PC-3 (cell line): Measurements from ENCODE around the gene LRRC28.

ENCODE experiments used
- CTCF ChIP-seq: fragments of 300-600 bp; sonication (generic); conservative IDR thresholded peaks from 2 replicates; pipeline ENCODE4 v1.5.1; 2017; ENCODE audit warnings: antibody characterized with exemption, low read depth, mild to moderate bottlenecking, low read length
- EZH2 ChIP-seq: fragments of 300-600 bp; sonication (generic); IDR thresholded peaks from one replicate; pipeline ENCODE4 v1.6.1; 2017; ENCODE audit warnings: antibody characterized with exemption, mild to moderate bottlenecking, low read length; ENCODE audit not compliant: unreplicated experiment
- EZH2phosphoT487 ChIP-seq: fragments of 300-600 bp; sonication (generic); IDR thresholded peaks from 2 replicates; pipeline ENCODE4 v1.6.1; 2018; ENCODE audit warnings: mild to moderate bottlenecking, antibody characterized with exemption, low read length, borderline replicate concordance

- TF ChIP-seq CTCF (no peak), EZH2 (no peak), EZH2phosphoT487 (no peak)
Measured at GRCh38 chr15:99408236-99409096, 157.2 kb downstream of the LRRC28 start.
